HepG2 (cell line): ENCODE results near the gene RETN. TPM values are rescaled to one million over a fixed set of nuclear protein-coding genes. Genes with fewer than 3 reads are reported as not detected.

Experiments
- ATAC-seq: fragments of 200-7000 bp; cut with Tn5 transposase; 3 replicates; pipeline ENCODE4 v1.9.1; 2020; ENCODE audit warnings: mild to moderate bottlenecking, moderate library complexity
- BruUV-seq: library from RNA; stranded (reverse); fragments of 400-500 nt; replicated peaks from 2 replicates; lab custom pipeline; 2021; lab: Mats Ljungman, UMichigan
- CTCF ChIA-PET: fragments of 300-600 bp; formaldehyde crosslinking; extraction: SDS; loops from one replicate; lab custom pipeline; 2021; ENCODE audit warnings: low total read pairs, inconsistent platforms, low intra/inter-chr PET ratio; lab: Yijun Ruan, JAX
- POLR2A ChIA-PET: fragments of 350-600 bp; sonication (Branson Sonifier 250); formaldehyde crosslinking; loops from one replicate; lab custom pipeline; 2020; ENCODE audit warnings: antibody characterized with exemption, inconsistent platforms; lab: Yijun Ruan, JAX
- DNase-seq: peaks from one replicate; pipeline ENCODE4 v3.0.0-alpha.2; 2015; ENCODE audit warnings: low spot score
- FAIRE-seq: peaks from 3 replicates; lab custom pipeline; 2011; peaks lifted over from hg19 to GRCh38; lab: Jason Lieb, UNC
- H2AFZ ChIP-seq: one replicate; pipeline ENCODE4 v1.6.1; 2011; ENCODE audit warnings: low read length, inconsistent platforms
- H3K27ac ChIP-seq: fragments of 300-600 bp; 3 replicates; pipeline ENCODE4 v1.8.0; 2011; ENCODE audit warnings: mixed run types, mild to moderate bottlenecking, mixed read lengths, low read length, inconsistent platforms; ENCODE audit not compliant: insufficient read depth; ENCODE audit errors: extremely low read length
- H3K27me3 ChIP-seq, 2 experiments: fragments of 200-600 bp in 1 of 2; 2 replicates in 1 of 2; 3 replicates in 1 of 2; pipeline versions ENCODE4 v1.6.0 to v1.8.0; 2011; ENCODE audit warnings: low read length in 2 of 2, mild to moderate bottlenecking in 2 of 2, moderate library complexity in 2 of 2, inconsistent platforms in 1 of 2; ENCODE audit not compliant: insufficient read depth in 2 of 2, control insufficient read depth in 1 of 2
- H3K36me3 ChIP-seq, 2 experiments: fragments of 200-600 bp in 1 of 2; replicated peaks in 1 of 2; 2 replicates in 1 of 2; 3 replicates in 1 of 2; pipeline versions ENCODE4 v1.5.1 to v1.8.0; 2011; ENCODE audit warnings: low read length in 2 of 2, inconsistent platforms in 1 of 2; ENCODE audit not compliant: insufficient read depth in 2 of 2, control insufficient read depth in 1 of 2
- H3K4me1 ChIP-seq: 2 replicates; pipeline ENCODE4 v1.5.1; 2012; ENCODE audit warnings: low read length, inconsistent platforms; ENCODE audit not compliant: insufficient read depth
- H3K4me2 ChIP-seq: 2 replicates; pipeline ENCODE4 v1.6.0; 2011; ENCODE audit warnings: low read depth, low read length, inconsistent platforms
- H3K4me3 ChIP-seq, 3 experiments: fragments of 200-600 bp in 1 of 3; sonication (generic), shearing (Covaris generic) in 1 of 3; replicated peaks in 1 of 3; 2 replicates each; pipeline ENCODE4 v1.5.1; 2011 to 2016; ENCODE audit warnings: low read length in 3 of 3, inconsistent platforms in 2 of 3, low read depth in 2 of 3, mild to moderate bottlenecking in 2 of 3, control low read depth in 1 of 3, mixed read lengths in 1 of 3; ENCODE audit not compliant: insufficient read depth in 1 of 3
- H3K79me2 ChIP-seq: one replicate; pipeline ENCODE4 v1.6.1; 2011; ENCODE audit warnings: low read length, inconsistent platforms; ENCODE audit not compliant: insufficient read depth
- H3K9ac ChIP-seq: 2 replicates; pipeline ENCODE4 v1.6.0; 2011; ENCODE audit warnings: mild to moderate bottlenecking, low read depth, low read length, inconsistent platforms; ENCODE audit not compliant: insufficient read depth
- H3K9me3 ChIP-seq: 2 replicates; pipeline ENCODE4 v1.5.1; 2012; ENCODE audit warnings: mild to moderate bottlenecking, low read length
- H4K20me1 ChIP-seq: 2 replicates; pipeline ENCODE4 v1.6.0; 2011; ENCODE audit warnings: inconsistent platforms, mild to moderate bottlenecking, low read length, moderate library complexity; ENCODE audit not compliant: insufficient read depth
- CREB1 ChIP-seq, 2 experiments: fragments of 450-650 bp in 1 of 2; IDR thresholded peaks; 2 replicates each; pipeline ENCODE4 v1.6.1; 2016 to 2017; ENCODE audit warnings: control low read depth in 1 of 2, mild to moderate bottlenecking in 1 of 2, missing compliant biosample characterization in 1 of 2, missing genetic modification characterization in 1 of 2
- CTCF ChIP-seq: sonication (generic); formaldehyde crosslinking; IDR thresholded peaks from 2 replicates; pipeline ENCODE4 v1.5.0; 2020; ENCODE audit warnings: mild to moderate bottlenecking, missing genetic modification reagents, moderate library complexity
- ETV5 ChIP-seq: IDR thresholded peaks from 2 replicates; pipeline ENCODE4 v1.6.1; 2018; ENCODE audit warnings: missing biosample characterization, missing genetic modification reagents, inconsistent platforms, borderline replicate concordance
- KDM5B ChIP-seq: sonication (generic); formaldehyde crosslinking; IDR thresholded peaks from 2 replicates; pipeline ENCODE4 v1.4.0; 2020; ENCODE audit warnings: missing genetic modification reagents, mild to moderate bottlenecking, borderline replicate concordance
- RARA ChIP-seq: IDR thresholded peaks from 2 replicates; pipeline ENCODE4 v1.6.1; 2016; ENCODE audit warnings: missing genetic modification reagents, missing compliant biosample characterization
- SKIL ChIP-seq: sonication (generic); formaldehyde crosslinking; IDR thresholded peaks from 2 replicates; pipeline ENCODE4 v1.8.0; 2022; ENCODE audit warnings: missing genetic modification reagents, mild to moderate bottlenecking, moderate library complexity, borderline replicate concordance
- STAG1 ChIP-seq: sonication (generic); formaldehyde crosslinking; IDR thresholded peaks from 2 replicates; pipeline ENCODE4 v1.4.0; 2020; ENCODE audit warnings: missing genetic modification reagents
- ZNF614 ChIP-seq: IDR thresholded peaks from 2 replicates; pipeline ENCODE4 v1.6.1; 2018; ENCODE audit warnings: missing biosample characterization, missing genetic modification reagents, inconsistent platforms, borderline replicate concordance
- WGBS: methylation state at CpG from one replicate; pipeline ENCODE4 v1.1.6; 2017; ENCODE audit warnings: low lambda C conversion rate; 5-methylcytosine and 5-hydroxymethylcytosine counted together
- in situ Hi-C: cut with HindIII; loops from 2 replicates; pipeline ENCODE4 v1.10.0; 2017; ENCODE audit warnings: low pct_unique_long_range_greater_than_20kb; ENCODE audit not compliant: extremely low pct_ligation_motif_present
- intact Hi-C: fragments of 100-400 bp; cut with micrococcal nuclease; formaldehyde crosslinking; loops from one replicate; pipeline ENCODE4 v1.10.0; 2022; ENCODE audit not compliant: unreplicated experiment
- polyA plus RNA-seq, 8 experiments: library from polyadenylated mRNA; depleted of rRNA in 3 of 8; stranded (reverse) in 7 of 8; unstranded in 1 of 8; fragments of >200 nt; fragmentation: Illumina TruSeq in 4 of 8; extraction: Trizol in 4 of 8; gene quantifications; 2 replicates each; pipeline versions ENCODE4 v1.2.1 to v1.2.3, GENCODE V29; 2011 to 2016; ENCODE audit warnings: low read depth in 4 of 8, missing spikeins in 1 of 8, mixed read lengths in 1 of 8; ENCODE audit not compliant: insufficient read depth in 1 of 8
- total RNA-seq, 5 experiments: library from RNA; depleted of rRNA; stranded (reverse); fragments of >200 nt; fragmentation: Illumina TruSeq; extraction: Trizol; gene quantifications; 2 replicates each; pipeline ENCODE4 v1.2.3, GENCODE V29; 2016; ENCODE audit warnings: low read depth in 1 of 5

RETN gene
- total and polyA plus RNA-seq, 2 of the 13 experiments (the other 11 are each of a cell fraction or from before 2014, with no cell fraction given) = not detected

- Histone ChIP-seq H3K27ac (no peak overlapping the region), H3K4me3 (no peak overlapping the region), H3K27me3 (peaks cover 3 to 20% of the 10 kb centered on the region in 2 experiments; a peak in 2 of 5 replicates), H3K4me1 (peaks cover 36% of the 10 kb centered on the region), H3K9me3 (no peaks in the 10 kb centered on the region), H2AFZ (no peak overlapping the region), H3K9ac (no peak overlapping the region), H4K20me1 (no peaks in the 10 kb centered on the region), H3K4me2 (peak overlapping the region; percentile 92; the same call in 1 of the 2 replicates), H3K79me2 (peaks cover 5% of the 10 kb centered on the region), H3K36me3 (0 out of 5 replicates have a peak, but pooled peaks cover 0 to 2% of the 10 kb centered on the region in 2 experiments)
- DNase-seq (peak; percentile 36), FAIRE-seq (peak; percentile 39), ATAC-seq (no peak; the same call in 2 of the 3 replicates)
- 35% methylated on average over 26 of the region's 30 CpGs for WGBS
- POLR2A ChIA-PET = no interaction called here
- in situ Hi-C loops = no loop called here
- TF ChIP-seq SKIL (0 out of 2 replicates have a peak, but pooled peaks have one; percentile 13), KDM5B (CRISPR knock-in tag) (0 out of 2 replicates have a peak, but pooled peaks have one; percentile 6), CREB1 (IDR thresholded peaks at IDR 0.05) (no peak), CREB1 (CRISPR knock-in tag; IDR thresholded peaks at IDR 0.05) (no peak), ZNF614 (no peak), ETV5 (no peak), STAG1 (peak; percentile 53; the same call in 1 of the 2 replicates), CTCF (peak; percentile 56), RARA (0 out of 2 replicates have a peak, but pooled peaks have one; percentile 13)
- intact Hi-C loops = no loop called here
- no TSS peak for BruUV-seq
- CTCF ChIA-PET = interaction anchor here (2.8 to 3.1 kb wide), 2 partner anchors 27 to 111 kb away, joined by 13 to 34 read pairs; no protein-coding TSS in a partner anchor
These were observed 10.3 kb downstream of the RETN start for GRCh38 chr19:7678971-7679751.
